Stimulated activated CD4-positive, alpha-beta T cell treated with anti-CD3 and anti-CD28 coated beads, Interleukin-1b, Interleukin-23, amount 100 ng/mL, for 48 hours (primary cell): ENCODE measurements around the gene AMH.
"Not testable (repeated sequence)": the region's sequence is repeated elsewhere in the genome, so short reads cannot be mapped to it uniquely, and the experiment has no call there.

Source experiments
- DNase-seq: peaks from one replicate; pipeline ENCODE4 v3.0.0-alpha.2; 2020

AMH gene

DNA sequence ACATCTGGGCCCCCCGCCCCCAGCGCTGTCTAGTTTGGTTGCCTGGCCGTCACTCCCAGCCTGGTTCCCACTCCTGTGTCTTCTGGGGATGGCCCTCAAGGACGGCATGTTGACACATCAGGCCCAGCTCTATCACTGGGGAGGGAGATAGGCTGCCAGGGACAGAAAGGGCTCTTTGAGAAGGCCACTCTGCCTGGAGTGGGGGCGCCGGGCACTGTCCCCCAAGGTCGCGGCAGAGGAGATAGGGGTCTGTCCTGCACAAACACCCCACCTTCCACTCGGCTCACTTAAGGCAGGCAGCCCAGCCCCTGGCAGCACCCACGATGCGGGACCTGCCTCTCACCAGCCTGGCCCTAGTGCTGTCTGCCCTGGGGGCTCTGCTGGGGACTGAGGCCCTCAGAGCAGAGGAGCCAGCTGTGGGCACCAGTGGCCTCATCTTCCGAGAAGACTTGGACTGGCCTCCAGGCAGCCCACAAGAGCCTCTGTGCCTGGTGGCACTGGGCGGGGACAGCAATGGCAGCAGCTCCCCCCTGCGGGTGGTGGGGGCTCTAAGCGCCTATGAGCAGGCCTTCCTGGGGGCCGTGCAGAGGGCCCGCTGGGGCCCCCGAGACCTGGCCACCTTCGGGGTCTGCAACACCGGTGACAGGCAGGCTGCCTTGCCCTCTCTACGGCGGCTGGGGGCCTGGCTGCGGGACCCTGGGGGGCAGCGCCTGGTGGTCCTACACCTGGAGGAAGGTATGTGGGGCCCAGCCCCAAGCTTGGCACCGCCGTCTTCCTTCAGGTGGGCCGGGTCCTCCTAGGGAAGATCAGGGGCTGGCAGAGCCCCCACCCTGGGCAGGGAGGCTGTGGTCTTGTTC, at the start of gene AMH:
Gene AMH (plus strand): TSS at position 314 of the 857 bp plus-strand sequence. CDS start 10 bp downstream, at position 324.
- no peak for DNase-seq

DNA sequence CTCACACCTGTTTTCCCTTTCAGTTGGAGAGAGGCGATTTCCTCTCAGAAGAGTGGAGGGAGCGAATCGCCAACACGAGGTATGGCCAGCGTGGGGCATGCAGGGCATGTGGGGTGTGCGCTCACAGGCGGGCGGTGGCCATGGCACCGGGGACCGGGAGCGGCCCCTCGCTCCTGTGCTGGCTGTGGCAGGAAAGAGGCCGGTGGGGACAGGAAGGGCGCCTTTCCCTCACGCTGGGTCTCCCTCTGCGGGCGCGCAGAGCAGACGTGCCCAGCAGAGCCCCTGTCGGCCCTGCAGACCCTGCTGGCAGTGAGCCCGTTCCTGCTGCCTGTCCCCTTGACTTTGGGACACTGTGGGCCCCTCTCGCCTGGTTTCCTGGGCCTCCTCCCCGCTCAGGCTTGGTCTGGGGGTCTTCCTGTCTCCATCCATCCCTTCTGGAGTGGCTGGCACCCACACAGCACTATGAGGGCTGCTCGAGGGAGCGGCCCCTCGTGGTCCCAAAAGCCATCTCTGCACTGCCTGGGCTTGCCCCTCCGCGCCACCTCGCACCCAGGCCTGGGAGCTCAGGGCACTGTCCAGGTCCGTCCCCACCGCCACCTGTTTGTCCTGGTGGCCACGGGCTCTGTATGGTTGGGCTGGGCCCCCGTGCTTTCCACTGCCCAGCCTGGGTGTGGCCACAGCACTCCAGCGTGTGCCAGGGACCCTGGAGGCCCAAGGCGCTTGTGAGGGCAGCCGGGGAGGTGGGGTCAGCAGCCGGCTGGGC, 49.1 kb upstream of the AMH start:
- DNase-seq, result no peak

DNA sequence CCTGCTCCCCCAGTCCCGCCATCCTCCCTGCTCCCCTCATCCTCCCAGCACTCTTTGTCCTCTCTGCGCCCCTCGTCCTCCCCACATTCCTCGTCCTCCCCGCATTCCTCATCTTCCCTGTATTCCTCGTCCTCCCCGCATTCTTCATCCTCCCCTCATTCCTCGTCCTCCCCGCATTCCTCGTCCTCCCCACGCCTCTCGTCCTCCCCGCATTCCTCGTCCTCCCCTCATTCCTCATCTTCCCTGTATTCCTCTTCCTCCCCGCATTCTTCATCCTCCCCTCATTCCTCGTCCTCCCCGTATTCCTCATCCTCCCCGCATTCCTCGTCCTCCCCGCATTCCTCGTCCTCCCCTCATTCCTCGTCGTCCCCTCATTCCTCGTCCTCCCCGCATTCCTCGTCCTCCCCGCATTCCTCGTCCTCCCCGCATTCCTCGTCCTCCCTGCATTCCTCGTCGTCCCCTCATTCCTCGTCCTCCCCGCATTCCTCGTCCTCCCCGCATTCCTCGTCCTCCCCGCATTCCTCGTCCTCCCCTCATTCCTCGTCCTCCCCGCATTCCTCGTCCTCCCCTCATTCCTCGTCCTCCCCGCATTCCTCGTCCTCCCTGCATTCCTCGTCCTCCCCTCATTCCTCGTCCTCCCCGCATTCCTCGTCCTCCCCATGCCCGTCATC, 48.4 kb upstream of the AMH start:
- DNase-seq, result not testable (repeated sequence)

DNA sequence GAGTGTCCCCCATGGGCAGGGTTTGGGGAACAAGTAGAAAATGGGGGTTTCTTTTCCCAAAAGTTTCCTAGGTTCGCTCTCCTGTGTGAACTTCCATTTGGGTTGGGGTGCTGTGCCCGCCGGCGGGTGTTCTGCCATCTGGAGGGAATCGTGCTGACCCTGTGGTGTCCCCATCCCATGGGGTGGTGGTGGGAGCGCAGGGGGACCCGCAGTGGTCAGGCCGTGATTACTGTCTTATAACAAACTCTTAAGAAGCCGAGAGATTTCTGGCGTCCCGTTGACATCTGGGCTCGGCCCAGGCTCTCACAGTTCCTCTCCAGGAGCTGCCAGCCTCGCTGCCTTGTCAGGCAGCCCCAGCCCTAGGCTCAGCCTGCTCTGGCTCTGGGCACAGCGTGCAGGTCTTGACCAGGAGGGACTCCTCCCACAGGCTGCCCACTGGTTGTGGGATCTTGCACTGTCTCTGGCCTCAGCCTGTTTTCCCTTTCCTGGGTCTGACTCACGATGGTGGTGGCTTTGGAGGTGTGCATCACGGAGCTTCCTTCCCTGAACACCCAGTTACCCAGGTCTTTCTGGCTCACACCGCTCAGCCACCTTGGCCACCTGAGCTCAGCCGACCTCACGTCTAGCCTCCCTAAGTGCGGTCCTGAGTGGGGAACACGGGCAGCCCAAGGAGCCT, 47.5 kb upstream of the AMH start:
- no peak for DNase-seq

DNA sequence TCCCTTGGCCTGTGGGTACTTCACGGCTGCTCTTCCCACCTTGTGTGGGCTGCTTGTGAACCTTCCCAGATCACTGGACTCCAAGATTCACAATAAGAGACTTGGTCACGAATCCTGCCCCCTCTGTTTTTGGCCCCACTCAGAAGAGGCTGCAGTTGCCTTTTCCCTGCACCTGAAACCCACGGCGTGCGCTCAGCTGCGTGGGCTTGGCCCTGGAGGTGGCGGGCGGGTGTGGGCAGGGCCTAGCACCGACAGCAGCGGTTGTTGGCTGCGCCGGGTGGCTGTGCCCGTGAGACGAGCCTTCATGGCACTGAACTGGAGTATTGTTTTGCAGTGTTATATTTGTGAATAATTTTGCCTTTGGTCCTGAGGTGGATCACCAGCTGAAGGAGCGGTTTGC, 46.8 kb upstream of the AMH start:
- DNase-seq, result no peak

DNA sequence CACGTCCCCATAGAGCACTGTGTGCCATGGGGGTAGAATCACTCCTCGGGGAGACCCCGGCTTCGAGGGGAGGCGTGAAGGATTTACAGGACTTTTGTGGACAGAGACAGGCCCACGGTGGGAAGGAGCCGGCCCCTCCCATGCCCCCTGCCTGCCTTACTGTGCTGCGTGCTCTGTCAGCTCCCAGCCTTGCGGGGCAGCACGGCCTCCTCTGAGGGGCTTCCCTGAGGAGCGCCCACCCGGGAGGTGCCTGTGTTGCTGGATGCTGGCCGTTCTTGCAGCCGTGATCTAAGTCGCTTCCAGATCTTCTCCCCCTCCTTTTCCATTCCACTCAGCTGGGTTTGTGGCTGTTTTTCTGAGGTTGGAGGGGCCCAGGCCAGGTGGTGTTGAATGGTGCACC, 42.1 kb upstream of the AMH start:
- DNase-seq, result no peak

DNA sequence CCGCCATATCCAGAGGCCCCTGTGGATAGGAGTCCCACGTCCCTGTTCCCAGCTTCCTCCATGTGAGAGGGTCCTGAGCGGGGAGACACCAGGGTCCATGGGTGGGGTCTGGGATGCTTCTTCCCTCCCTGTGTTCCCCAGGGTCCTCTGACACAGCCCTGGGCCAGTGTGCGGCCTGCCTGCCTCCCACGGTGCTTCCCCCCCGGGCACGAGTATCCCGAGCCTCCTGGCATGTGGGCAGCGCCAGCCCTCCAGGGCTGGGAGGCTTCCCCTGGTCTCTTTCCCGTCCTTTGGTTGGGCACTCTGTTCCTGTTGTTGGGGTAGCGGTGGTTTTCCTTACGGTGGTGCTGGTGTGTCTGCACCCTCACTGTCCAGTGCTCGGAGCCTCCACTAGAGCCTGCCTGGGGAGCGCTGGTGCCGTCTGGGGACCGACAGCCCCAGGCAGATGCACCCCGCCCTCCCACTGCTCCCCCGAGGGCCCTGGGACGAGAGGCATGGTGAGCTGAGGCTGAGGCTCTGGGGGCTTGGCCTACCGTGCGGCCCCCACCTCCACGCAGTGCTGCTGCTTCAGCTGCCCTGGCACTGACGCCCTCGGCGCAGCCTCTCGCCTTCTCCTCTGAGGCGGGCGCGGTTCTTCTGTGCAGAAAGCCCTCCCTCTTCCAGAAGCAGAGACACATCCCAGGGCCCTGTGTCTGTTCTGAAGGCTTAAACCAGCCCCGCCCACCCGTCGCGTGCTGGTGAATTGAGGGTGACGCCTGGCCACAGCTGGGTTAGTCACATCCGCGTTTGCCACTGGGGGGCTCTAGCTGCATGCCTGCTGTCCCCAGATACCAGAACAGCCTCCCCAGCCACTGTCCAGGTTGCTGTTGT, 40.9 kb upstream of the AMH start:
- DNase-seq, result no peak

DNA sequence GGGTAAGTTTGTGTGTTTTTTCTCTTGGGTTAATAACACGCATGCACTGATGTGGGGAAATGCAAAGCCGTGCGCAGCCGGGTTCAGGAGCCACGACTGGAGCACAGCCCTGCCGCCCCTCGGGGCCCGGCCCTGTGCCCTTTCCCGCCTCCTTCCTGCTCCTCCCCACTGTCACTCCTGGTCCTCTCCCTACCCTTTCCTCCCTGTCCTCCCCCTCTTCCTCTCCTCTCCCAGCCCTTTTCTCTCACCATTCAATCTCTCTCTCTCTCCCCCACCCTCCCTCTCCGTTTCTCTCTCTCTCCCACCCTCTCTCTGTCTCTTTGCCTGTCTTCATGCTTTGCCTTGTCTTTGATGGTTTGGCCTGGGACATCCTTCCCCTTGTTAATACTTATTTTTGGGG, 40.1 kb upstream of the AMH start:
- no peak for DNase-seq

DNA sequence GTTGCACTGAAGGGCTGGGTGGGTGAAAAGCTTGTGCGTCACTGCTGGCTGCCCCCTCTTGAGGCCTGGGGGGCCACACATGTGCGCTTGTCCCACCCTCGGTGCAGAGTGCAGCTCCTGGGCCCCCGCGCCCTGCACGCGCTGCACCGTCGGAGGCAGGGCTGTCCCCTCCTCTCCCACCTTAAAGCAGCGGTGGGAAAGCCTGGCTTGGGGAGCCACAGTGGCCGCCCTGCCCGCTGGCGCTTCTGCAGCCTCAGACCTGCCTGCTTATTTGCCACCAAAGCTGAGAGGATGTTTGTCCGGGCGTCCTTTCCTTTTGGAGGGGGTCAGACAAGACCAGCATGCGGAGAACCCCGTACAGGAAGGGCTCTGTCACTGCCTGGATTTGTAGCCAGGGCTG, 39.7 kb upstream of the AMH start:
- DNase-seq, result no peak

DNA sequence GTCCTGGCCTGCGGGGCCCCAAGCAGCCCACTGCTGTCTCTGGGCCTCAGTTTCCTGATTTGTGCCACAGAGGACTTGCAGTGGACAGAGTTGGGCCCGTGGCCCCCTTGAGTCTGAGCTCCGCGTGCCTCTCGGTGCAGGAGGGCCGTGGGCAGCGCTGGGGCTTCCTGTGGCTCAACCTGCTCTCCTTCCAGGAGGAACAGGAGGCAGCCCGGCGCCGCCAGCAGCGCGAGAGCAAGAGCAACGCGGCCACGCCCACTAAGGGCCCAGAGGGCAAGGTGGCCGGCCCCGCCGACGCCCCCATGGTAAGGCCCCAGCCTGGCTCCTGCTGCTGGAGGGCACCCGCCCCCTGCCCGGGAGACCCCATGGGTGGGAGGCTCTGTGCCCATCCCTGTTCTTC, 38.9 kb upstream of the AMH start:
- DNase-seq, result no peak

DNA sequence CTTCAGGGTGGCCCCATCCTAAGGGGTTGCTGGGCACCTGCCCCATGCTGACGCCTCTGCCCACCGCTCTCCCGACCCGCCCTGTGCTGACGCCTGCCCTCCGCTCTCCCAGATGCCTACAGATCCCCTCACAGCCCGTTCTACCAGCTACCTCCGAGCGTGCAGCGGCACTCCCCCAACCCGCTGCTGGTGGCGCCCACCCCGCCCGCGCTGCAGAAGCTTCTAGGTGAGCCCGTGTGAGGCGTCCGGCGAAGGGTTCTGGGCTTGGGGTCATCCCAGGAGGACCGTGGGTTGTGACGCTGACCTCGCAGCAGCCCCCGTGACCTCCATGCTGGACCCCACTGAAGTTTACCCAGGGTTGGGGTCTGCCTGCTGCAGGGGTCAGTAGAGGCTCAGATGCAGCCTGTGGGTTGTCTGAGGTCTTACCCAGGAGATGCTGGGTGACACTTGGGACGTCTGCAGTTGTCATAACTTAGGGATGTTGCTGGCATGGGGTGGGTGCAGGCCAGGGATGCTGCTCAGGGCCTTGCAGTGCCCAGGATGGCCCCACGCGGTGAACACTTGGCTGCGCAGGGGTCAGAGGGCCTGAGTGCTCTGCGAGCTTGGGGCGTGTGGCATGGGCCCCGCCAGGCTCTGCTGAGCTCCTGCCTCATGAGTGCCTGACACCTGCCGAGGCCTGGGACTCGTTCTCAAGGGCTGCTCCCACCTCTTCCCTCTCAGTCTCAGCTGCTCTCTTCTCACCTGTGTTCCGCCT, 38.0 kb upstream of the AMH start:
- no peak for DNase-seq

DNA sequence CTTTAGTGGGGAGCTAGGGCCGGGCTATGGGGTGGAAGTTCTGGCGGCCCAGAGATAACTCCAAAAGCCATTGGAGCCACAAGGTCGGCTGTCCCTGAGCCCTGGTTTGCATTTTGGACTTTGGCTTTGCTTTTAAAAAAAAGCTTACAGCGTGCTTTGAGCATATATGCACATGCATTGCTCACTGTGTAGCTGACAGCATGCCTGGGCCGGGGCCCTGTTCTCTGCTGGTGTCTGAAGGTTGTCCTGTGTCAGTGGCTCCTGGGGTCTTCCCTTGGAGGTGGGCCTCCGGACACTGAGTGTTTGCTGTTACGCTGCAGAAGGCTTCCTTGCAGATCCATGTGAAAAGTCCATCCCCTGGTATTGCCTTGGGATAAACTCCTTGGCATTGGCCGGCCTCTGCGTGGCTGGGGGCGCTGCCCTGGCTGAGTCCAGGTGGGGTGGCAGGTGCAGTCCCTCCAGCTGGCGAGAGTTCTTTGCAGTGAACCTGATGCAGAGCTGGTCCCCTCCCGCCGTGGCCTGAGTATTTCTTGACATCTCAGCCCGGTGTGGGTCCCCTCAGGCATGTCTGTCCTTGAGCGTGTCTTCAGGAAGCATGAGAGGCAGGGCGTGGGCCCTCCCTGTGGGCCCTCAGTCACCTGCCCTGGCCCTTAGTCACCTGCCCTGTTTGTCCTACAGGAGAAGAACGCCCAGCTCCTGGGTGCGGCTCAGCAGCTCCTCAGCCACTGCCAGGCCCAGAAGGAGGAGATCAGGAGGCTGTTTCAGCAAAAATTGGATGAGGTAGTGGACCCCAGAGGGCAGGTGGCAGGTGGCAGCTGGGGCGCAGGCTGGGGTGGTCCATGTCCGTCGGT, 36.0 kb upstream of the AMH start:
- DNase-seq, result no peak

DNA sequence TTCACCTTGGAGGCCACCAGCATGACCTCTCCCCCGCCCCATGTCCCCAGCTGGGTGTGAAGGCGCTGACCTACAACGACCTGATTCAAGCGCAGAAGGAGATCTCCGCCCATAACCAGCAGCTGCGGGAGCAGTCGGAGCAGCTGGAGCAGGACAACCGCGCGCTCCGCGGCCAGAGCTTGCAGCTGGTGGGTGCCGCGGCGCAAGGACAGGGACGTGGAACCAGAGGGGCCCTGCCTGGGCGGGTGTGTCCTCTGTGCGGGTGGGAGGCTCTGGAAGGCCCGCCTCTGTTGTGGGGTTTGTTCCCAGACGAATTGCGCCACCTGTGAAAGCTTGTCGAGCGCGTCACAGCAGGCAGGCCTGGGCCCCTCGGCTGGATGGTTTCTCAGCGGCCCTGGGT, 35.3 kb upstream of the AMH start:
- DNase-seq, result no peak

DNA sequence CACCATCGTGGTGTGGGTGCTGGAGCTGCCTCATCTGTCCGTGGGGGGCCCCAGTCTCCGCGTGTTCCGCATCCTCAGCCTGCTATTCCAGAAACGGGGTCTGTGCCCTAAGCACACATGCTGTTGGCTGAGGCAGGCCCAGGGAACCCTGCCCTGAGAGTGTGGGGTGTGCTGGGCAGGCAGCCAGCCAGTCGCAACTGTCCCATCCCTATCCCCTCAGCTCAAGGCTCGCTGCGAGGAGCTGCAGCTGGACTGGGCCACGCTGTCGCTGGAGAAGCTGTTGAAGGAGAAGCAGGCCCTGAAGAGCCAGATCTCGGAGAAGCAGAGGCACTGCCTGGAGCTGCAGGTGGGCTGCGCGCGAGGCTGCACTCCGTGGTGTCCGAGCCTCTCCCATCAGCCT, 34.9 kb upstream of the AMH start:
- DNase-seq, result no peak

DNA sequence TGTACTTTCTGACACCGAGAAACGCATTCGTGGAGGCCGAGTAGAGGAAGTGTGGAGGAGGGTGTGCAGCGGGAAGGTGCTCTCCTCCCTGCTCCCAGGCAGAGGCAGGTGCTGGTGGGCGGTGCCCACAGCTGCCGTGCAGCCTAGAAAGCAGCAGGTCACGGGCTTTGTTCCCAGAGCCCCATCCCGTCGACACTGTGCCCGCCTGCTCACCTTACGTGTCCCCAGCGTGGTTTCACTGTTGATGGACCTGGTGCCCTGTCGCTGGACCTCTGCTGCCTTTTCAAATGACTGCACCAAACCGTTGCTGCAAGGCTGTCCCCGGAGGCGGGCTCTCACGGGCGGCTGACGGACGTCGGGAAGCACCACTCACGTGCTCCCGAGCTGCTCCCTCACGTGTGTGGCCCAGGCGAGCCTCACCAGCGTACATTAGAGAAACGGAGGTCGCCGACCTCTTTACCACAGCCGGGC, 33.8 kb upstream of the AMH start:
- DNase-seq, result no peak

DNA sequence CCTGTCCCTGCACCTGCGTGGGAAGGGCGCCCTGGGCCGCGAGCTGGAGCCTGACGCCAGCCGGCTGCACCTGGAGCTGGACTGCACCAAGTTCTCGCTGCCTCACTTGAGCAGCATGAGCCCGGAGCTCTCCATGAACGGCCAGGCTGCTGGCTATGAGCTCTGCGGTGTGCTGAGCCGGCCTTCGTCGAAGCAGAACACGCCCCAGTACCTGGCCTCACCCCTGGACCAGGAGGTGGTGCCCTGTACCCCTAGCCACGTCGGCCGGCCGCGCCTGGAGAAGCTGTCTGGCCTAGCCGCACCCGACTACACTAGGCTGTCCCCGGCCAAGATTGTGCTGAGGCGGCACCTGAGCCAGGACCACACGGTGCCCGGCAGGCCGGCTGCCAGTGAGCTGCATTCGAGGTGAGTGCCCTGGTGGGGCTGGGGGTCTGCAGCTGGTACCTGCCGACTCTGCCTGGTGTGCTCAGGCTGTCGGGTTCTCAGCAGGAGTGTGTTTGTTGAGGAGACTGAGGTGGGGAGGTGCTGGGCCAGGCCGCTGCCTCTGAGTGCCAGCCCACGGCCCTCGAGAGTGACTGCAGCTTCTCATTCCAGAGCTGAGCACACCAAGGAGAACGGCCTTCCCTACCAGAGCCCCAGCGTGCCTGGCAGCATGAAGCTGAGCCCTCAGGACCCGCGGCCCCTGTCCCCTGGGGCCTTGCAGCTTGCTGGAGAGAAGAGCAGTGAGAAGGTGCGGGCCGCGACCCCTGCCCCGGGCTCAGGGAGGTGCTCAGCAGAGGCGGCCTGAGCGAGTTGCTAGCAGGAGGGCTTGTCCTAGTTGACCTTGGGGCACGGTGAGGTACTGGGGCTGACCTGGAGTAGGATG, 32.5 kb upstream of the AMH start:
- no peak for DNase-seq

DNA sequence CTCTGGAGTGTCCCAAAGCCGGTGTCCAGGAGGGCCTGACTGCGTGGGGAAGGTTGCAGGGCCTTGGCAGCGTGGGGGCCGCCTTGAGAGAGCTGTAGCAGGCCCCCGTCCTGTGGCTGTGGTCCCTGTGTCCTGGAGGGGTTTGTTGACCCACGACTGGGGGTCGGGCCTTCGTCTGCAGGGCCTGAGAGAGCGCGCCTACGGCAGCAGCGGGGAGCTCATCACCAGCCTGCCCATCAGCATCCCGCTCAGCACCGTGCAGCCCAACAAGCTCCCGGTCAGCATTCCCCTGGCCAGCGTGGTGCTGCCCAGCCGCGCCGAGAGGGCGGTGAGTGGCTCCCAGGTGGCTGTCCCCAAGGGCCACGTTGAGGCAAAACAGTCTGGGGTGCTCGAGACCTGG, 31.5 kb upstream of the AMH start:
- DNase-seq, result no peak

DNA sequence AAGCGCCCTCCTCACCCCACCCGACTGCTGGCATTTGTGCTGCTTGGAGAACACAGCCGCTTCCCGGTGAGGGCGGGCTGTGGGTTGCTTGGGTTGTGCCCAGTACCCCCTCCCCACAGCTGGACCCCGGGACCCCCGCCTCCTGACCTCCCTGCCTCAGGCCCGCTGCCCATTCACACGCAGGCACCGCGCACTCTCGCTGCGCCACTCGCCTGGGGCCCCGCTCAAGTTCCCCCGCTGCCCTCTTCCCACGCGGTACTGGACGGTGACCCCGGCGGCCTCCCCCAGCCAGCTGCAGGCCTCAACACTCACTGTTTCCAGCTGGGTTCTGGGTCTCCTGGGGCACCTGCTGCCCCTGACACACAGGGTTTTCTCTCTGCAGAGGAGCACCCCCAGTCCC, 29.4 kb upstream of the AMH start:
- DNase-seq, result no peak

DNA sequence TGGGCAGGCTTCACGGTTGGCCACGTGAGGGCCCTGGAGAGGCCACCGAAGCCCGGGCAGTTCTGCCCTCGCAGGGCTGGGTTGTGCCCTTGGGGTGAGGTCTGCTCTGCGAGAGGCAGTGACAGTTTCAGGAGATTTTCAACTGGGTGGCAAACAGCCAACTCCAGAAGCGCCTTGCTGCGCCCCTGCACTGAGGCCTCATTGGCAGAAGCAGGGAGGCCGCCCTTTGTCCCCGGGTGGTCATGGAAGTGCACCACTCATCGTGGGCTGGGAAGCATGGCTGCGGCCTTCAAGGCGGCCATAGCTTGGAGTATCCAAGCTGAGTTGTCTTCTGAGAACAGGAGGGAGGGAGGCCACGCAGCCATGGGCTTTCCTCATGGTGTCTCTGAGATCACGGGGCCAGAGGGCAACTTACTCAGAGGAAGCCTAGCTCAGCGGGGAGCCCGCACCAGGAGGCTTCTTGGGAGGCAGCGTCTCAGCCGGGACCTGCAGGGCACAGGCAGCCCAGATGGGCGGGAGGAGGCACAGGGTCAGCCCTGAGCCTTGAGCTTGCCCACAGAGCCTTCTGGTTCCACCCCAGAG, 27.8 kb upstream of the AMH start:
- no peak for DNase-seq
